AG10803 (cell line): Measurements from ENCODE around the gene AP2B1.
"Not testable (repeated sequence)": the region's sequence is repeated elsewhere in the genome, so short reads cannot be mapped to it uniquely, and the experiment has no call there.

Source experiments
- DNase-seq: peaks from one replicate; pipeline ENCODE4 v3.0.0; 2010; ENCODE audit warnings: low read depth
- H3K4me3 ChIP-seq: 2 replicates; pipeline ENCODE4 v1.5.1; 2011; ENCODE audit warnings: mild to moderate bottlenecking, low read length, control low read depth
- TF ChIP-seq, protein P1 (sequence below): conservative IDR thresholded peaks from 2 replicates; pipeline ENCODE4 v1.5.1; 2011; ENCODE audit warnings: mild to moderate bottlenecking, low read length, control low read depth, inconsistent platforms

Gene AP2B1

DNA sequence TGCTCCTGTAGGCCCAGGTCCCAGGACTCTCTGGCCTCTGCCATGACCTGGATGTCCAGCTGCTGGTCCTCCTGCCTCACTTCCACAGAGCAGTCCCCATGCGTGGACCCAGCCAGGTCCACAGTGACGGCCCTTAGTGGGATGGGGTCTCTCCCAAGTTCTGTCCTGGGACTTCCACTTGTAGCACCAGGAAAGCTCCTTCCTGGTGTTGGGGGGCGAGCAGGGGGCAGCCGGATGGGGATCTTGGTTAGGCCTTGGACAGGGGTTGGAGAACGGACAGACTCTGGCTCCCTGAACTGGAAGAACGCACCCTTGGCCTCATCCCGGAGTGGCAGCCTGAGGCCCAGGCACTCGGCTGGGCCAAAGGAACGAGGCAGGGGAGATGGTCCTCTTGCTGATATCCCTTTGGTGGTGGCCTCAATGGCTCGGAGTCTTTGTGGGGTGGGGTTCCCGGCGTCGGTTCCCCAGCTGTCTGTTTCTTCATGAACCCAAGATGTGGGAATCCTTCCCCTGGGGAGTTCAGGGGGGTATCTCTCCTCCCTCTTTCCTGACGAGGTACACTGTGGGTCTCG is 158.7 kb downstream of the AP2B1 start:
- TF ChIP-seq, protein P1, sequence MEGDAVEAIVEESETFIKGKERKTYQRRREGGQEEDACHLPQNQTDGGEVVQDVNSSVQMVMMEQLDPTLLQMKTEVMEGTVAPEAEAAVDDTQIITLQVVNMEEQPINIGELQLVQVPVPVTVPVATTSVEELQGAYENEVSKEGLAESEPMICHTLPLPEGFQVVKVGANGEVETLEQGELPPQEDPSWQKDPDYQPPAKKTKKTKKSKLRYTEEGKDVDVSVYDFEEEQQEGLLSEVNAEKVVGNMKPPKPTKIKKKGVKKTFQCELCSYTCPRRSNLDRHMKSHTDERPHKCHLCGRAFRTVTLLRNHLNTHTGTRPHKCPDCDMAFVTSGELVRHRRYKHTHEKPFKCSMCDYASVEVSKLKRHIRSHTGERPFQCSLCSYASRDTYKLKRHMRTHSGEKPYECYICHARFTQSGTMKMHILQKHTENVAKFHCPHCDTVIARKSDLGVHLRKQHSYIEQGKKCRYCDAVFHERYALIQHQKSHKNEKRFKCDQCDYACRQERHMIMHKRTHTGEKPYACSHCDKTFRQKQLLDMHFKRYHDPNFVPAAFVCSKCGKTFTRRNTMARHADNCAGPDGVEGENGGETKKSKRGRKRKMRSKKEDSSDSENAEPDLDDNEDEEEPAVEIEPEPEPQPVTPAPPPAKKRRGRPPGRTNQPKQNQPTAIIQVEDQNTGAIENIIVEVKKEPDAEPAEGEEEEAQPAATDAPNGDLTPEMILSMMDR, result no peak
- no peak overlapping the region for H3K4me3 ChIP-seq
- no peak for DNase-seq

DNA sequence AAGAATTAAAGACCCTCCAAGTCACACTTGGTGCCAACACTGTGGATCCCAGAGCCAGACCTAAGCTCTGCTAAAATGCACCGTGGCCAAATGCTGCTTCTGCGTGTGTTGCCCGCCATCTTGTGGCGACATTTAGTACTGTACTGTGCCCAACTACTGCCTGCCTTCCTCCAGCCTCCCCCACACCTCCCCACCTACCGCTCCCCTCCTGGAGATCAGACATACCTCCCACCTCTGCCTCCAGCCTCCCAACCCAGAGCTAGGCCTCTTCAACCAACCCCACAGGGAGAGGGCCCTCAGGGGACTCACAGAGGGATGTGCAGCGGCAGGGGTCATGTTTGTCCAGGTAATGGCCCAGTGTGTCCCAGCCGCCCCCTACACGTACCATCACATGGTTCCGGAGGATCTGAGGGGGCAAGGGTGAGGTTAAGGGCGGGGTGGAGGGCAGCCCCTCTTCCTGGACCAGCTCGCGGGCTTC is 160.5 kb downstream of the AP2B1 start:
- TF ChIP-seq, protein P1, result peak; percentile 88
- H3K4me3 ChIP-seq, result no peak overlapping the region
- peak; percentile 73 for DNase-seq

DNA sequence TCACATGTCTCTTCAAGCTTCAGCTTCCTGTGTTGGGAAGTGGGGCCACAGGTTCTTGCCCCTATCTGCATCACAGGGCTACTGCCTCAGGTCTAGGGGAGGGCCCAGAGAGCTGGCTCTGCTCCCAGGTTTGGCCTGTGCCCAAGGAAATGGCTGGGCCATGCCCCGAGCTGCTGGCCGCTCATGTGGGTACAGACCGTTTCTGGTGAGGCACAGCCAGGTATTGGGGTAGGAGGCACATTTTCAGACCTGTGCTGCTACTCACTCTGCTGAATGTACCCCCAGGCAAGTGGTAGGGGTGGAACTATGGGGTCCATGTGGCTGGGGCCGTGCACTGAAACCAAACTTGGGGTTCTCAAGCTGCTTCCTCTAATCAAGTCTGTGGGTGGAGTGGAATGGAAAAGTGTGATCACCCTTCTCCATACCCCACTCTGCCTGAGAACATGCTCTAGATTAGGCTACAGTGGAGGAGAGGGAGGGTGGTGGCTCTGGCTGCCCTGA is 161.3 kb downstream of the AP2B1 start:
- TF ChIP-seq, protein P1, result no peak

DNA sequence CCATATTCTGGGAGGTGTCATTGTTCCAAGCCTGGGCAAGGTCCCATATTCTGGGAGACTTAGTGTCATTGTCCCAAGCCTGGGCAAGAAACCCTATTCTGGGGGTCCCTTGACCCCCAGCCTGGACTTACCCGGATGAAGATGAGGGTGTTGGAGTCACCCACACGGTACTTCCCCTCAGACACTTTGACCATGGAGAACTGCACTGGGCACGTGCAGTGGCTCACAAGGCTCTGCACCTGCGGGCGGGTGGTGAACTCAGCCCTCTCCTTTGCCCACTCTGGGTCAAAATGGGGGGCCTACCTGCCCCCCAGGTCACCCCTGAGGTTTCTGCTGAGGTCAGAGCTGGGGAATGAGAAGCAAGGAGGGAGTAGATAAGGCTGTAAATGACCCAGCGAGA is 161.9 kb downstream of the AP2B1 start:
- H3K4me3 ChIP-seq, result no peak overlapping the region
- TF ChIP-seq, protein P1, result no peak
- no peak for DNase-seq

More for the DNA sequence above, 161.3 kb downstream of the AP2B1 start:
- no peak for DNase-seq
- no peak overlapping the region for H3K4me3 ChIP-seq

DNA sequence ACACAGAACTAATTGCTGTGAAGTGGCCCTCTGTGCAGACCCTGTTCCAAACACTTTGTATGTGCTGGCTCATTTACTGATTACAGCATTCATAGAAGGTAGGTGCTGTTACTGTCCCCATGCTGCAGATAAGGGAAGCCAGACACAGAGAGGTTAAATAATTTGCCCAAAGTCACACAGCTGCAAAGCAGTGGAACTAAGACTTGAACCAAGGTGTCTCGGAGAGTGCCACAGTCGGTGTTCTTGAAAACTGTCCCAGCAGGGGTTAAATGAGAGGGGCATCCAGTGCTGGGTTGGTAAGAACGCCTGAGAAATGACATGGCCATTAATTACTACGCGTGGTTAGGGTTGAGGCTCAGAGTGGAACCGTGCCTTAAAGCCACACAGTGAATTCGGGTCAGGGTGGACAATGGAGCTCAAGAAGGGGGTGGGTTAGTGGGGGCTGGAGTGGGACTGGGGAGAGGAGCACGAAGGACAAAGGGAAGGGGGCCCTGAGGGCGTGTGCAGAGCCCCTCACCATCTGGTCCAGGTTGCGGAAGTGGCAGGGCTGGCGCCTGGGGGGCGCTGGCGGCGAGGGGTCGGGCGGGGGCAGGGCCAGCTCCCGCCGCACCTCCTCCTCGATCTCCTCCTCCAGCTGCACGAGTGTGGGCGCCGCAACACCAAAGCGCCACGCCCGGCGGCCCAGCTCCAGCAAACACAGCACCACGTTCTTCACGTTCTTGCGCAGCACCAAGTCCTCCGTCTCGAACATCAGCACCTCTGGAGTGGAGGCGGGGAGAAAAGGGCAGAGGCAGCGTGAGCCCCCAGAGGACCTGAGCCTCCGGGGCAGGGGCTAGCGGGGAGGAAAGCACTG is 162.7 kb downstream of the AP2B1 start:
- DNase-seq, result peak; percentile 46
- H3K4me3 ChIP-seq, result peak overlapping the region; percentile 20
- TF ChIP-seq, protein P1, result no peak

DNA sequence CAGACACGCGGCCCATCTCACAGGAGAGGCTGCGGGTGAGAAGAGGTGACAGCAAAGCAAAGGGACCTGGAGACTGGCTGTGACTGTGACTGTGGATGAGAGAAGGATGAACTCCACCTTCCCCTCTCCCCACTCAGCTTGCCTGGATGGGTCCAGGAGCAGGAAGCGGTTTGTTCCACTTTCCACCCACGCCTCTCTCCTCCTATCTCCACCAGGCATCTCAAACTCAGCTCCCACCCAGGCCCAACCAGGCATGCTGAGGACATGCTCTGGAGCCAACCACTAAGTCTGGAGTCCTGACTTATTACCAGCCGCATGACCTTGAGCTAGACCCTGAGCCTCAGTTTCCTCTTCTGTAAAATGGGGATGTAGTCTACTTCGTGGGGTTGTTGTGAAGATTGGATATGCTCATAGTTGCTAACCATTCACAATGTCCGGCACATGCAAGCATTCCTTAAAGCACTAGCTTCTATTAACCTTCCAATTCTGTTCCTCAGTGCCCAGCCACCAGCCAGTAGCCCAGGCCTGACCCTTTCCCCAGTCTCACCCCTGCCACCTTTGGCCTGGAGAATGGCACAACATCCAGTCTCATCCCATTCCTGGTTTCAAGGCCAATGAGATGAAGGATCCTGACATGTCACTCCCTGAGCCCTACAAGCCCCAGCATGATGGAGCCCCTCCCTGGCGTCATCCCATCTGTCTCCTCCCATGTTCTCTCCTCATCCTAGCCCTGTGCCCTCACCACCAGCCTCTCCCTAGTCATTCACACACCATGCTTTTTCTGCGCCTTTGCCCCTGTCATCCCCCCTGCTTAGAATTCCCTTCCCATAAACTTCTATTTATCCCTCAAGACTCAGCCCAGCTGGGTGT is 163.6 kb downstream of the AP2B1 start:
- no peak overlapping the region for H3K4me3 ChIP-seq
- no peak for DNase-seq
- TF ChIP-seq, protein P1, result no peak

DNA sequence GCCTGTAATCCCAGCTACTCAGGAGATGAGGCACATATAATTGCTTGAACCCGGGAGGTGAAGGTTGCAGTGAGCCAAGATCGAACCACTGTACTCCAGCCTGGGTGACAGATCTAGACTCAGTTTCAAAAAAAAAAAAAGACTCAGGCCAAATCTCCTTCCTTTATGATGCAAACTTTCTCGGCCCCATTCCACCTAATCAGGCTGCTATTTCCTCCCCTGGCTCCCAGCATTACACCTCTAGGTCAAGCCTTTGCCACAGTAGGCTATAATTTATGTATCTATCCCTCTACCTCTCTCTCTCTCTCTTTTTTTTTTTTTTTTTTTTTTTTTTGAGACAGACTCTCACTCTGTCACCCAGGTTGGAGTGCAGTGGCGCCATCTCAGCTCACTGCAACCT is 164.4 kb downstream of the AP2B1 start:
- peak; percentile 16 for DNase-seq
- not testable (repeated sequence) for H3K4me3 ChIP-seq
